ENCODE results near the gene DAB2IP. TPM values are rescaled to one million over a fixed set of nuclear protein-coding genes. Genes with fewer than 3 reads are reported as not detected.
A peak's percentile ranks its signal among the peaks of the same experiment; 100 is the strongest.

Gene DAB2IP
- total RNA-seq, 2 donors from 2014 or later = 70.7 to 71.0 TPM

GRCh38 chr9:121631115-121631514, 20.3 kb upstream of the DAB2IP start:
- 92 to 98% methylated on average over 1 to 3 of the region's 3 CpGs for WGBS, 2 experiments (ENCODE audit: insufficient coverage in 1 of 2, insufficient read length in 1 of 2)
- Mint-ChIP-seq H3K36me3 (ENCODE audit: low read depth) (no peaks in the 10 kb centered on the region), H3K9me3 (no peaks in the 10 kb centered on the region), H3K27me3 (ENCODE audit: insufficient read depth) (no peaks in the 10 kb centered on the region), H3K27ac (no peak overlapping the region), H3K4me1 (peaks cover 7% of the 10 kb centered on the region), H3K4me3 (no peak overlapping the region)
- no peaks in the 10 kb centered on the region for H3K36me3 ChIP-seq (ENCODE audit: control insufficient read depth, insufficient read depth, low read length)
- no peaks in the 10 kb centered on the region for H3K27me3 ChIP-seq (ENCODE audit: control insufficient read depth, insufficient read depth, low read length, poor library complexity, severe bottlenecking)
- H3K4me1 ChIP-seq (ENCODE audit: control insufficient read depth, insufficient read depth, low read length) = no peaks in the 10 kb centered on the region
- H3K9ac ChIP-seq (ENCODE audit: extremely low read depth, low read length, poor library complexity, severe bottlenecking) = no peak overlapping the region
- DNase-seq = no peak
- H3K9me3 ChIP-seq (ENCODE audit: control insufficient read depth, low read length) = no peaks in the 10 kb centered on the region
- no peak for TF ChIP-seq CTCF (conservative IDR thresholded peaks at IDR 0.05)
- H3K27ac ChIP-seq (ENCODE audit: low read depth, low read length) = no peak overlapping the region
- H3K4me3 ChIP-seq (ENCODE audit: low read length) = no peak overlapping the region

- 86 to 90% methylated on average over 16 to 18 of the region's 18 CpGs for WGBS, 2 experiments (ENCODE audit: insufficient coverage in 1 of 2, insufficient read length in 1 of 2)
- no peak for TF ChIP-seq CTCF (conservative IDR thresholded peaks at IDR 0.05)
- H3K9me3 ChIP-seq (ENCODE audit: control insufficient read depth, low read length) = no peaks in the 10 kb centered on the region
- no peak overlapping the region for H3K4me3 ChIP-seq (ENCODE audit: low read length)
- no peak overlapping the region for H3K9ac ChIP-seq (ENCODE audit: extremely low read depth, low read length, poor library complexity, severe bottlenecking)
- H3K27me3 ChIP-seq (ENCODE audit: control insufficient read depth, insufficient read depth, low read length, poor library complexity, severe bottlenecking) = no peaks in the 10 kb centered on the region
- H3K27ac ChIP-seq (ENCODE audit: low read depth, low read length) = no peak overlapping the region
- Mint-ChIP-seq H3K27ac (no peak overlapping the region), H3K9me3 (no peaks in the 10 kb centered on the region), H3K36me3 (ENCODE audit: low read depth) (no peaks in the 10 kb centered on the region), H3K4me3 (no peak overlapping the region), H3K4me1 (peaks cover 7% of the 10 kb centered on the region), H3K27me3 (ENCODE audit: insufficient read depth) (no peaks in the 10 kb centered on the region)
- DNase-seq = no peak
- no peaks in the 10 kb centered on the region for H3K4me1 ChIP-seq (ENCODE audit: control insufficient read depth, insufficient read depth, low read length)
- no peaks in the 10 kb centered on the region for H3K36me3 ChIP-seq (ENCODE audit: control insufficient read depth, insufficient read depth, low read length)
Observed at GRCh38 chr9:121631978-121632418, 19.4 kb upstream of the DAB2IP start.

- Mint-ChIP-seq H3K4me3 (no peak overlapping the region), H3K27me3 (ENCODE audit: insufficient read depth) (no peaks in the 10 kb centered on the region), H3K27ac (peak overlapping the region; percentile 38), H3K9me3 (no peaks in the 10 kb centered on the region), H3K36me3 (ENCODE audit: low read depth) (no peaks in the 10 kb centered on the region), H3K4me1 (peaks cover 7% of the 10 kb centered on the region)
- DNase-seq = no peak
- no peak overlapping the region for H3K9ac ChIP-seq (ENCODE audit: extremely low read depth, low read length, poor library complexity, severe bottlenecking)
- WGBS, 2 experiments (ENCODE audit: insufficient coverage in 1 of 2, insufficient read length in 1 of 2) = 62 to 81% methylated on average over 6 to 9 of the region's 9 CpGs
- no peaks in the 10 kb centered on the region for H3K9me3 ChIP-seq (ENCODE audit: control insufficient read depth, low read length)
- no peak overlapping the region for H3K4me3 ChIP-seq (ENCODE audit: low read length)
- H3K27me3 ChIP-seq (ENCODE audit: control insufficient read depth, insufficient read depth, low read length, poor library complexity, severe bottlenecking) = no peaks in the 10 kb centered on the region
- H3K36me3 ChIP-seq (ENCODE audit: control insufficient read depth, insufficient read depth, low read length) = no peaks in the 10 kb centered on the region
- TF ChIP-seq CTCF (conservative IDR thresholded peaks at IDR 0.05) = no peak
- peak overlapping the region; percentile 36 for H3K27ac ChIP-seq (ENCODE audit: low read depth, low read length)
- no peaks in the 10 kb centered on the region for H3K4me1 ChIP-seq (ENCODE audit: control insufficient read depth, insufficient read depth, low read length)
Observed at GRCh38 chr9:121633119-121633714, 18.2 kb upstream of the DAB2IP start.
